Psoas muscle (tissue), 8 donors: ENCODE results near the gene ITGB8. TPM values are rescaled to one million over a fixed set of nuclear protein-coding genes. Genes with fewer than 3 reads are reported as not detected.
"Not testable (repeated sequence)": the region's sequence is repeated elsewhere in the genome, so short reads cannot be mapped to it uniquely, and the experiment has no call there.

Experiments
- ATAC-seq, 4 donors: fragments of 200-7000 bp; cut with Tn5 transposase; one replicate each; pipeline ENCODE4 v1.9.1; 2020; ENCODE audit warnings: moderate library complexity in 3 of 4, mild to moderate bottlenecking in 2 of 4
- DNase-seq, 2 donors: peaks; one replicate each; pipeline ENCODE4 v3.0.0-alpha.2; 2020
- H3K27ac ChIP-seq: fragments of 200-600 bp; one replicate; pipeline ENCODE4 v1.8.0; 2022
- H3K27me3 ChIP-seq, 3 donors: fragments of 200-600 bp in 1 of 3; one replicate each; pipeline versions ENCODE4 v1.6.1 to v1.8.0; 2013 to 2022; ENCODE audit warnings: low read length in 2 of 3, mild to moderate bottlenecking in 2 of 3, moderate library complexity in 1 of 3; ENCODE audit not compliant: insufficient read depth in 3 of 3
- H3K36me3 ChIP-seq, 2 donors: fragments of 200-600 bp in 1 of 2; one replicate each; pipeline versions ENCODE4 v1.6.1 to v1.8.0; 2013 to 2022; ENCODE audit warnings: low read depth in 1 of 2, mild to moderate bottlenecking in 1 of 2, moderate library complexity in 1 of 2; ENCODE audit not compliant: insufficient read depth in 1 of 2
- H3K4me1 ChIP-seq: fragments of 200-600 bp; one replicate; pipeline ENCODE4 v1.8.0; 2022
- H3K4me3 ChIP-seq: fragments of 200-600 bp; one replicate; pipeline ENCODE4 v1.8.0; 2022; ENCODE audit warnings: mild to moderate bottlenecking
- H3K9me3 ChIP-seq: fragments of 200-600 bp; one replicate; pipeline ENCODE4 v1.8.0; 2022
- CTCF ChIP-seq: fragments of 200-600 bp; IDR thresholded peaks from one replicate; pipeline ENCODE4 v1.8.0; 2022; ENCODE audit warnings: antibody characterized with exemption
- WGBS, 3 donors: extraction: QIAGEN DNeasy Blood & Tissue Kit; methylation state at CpG; one replicate each; pipeline versions ENCODE4 v1.1.6 to v1.1.7; 2013; 5-methylcytosine and 5-hydroxymethylcytosine counted together
- intact Hi-C, 2 donors: fragments of 100-400 bp; cut with DNase I; formaldehyde crosslinking; loops; one replicate each; pipeline versions ENCODE4 v1.11.0 to v1.14.2; 2022
- polyA plus RNA-seq, 3 donors: library from polyadenylated mRNA; stranded (reverse); fragments of 200-250 nt; gene quantifications; one replicate each; pipeline ENCODE4 v1.2.3, GENCODE V29; 2013
- total RNA-seq, 4 donors: library from RNA; stranded (reverse); fragmentation: NEBNext Ultra II Directional in 2 of 4; extraction: Animal tissue kit (Norgen Biotek cat#: 25700) in 2 of 4; gene quantifications; one replicate each; pipeline versions ENCODE4 v1.2.1 to v1.2.4, GENCODE V29; 2021 to 2023
- donor health status: healthy with polysubstance abuse.
- donor health status: DM: no; HTN: no; CAD: no; lungs with moderate emphysema.
- donor health status: Bipolar disorder and iron deficiency.
- donor health status: healthy.
- donor health status: DM: yes; HTN: yes; CAD: no.
- donor health status: DM: no; HTN: no; CAD: no.
- donor health status: DM: no; HTN: no; CAD: no.
- donor health status: DM: yes; HTN: yes; CAD: no.

The ITGB8 gene
- total and polyA plus RNA-seq, 7 donors = 0.04 to 0.60 (median 0.12) TPM

- no peak overlapping the region for H3K27ac ChIP-seq
- WGBS, 3 donors = 61 to 79% (median 61%) methylated on average over 1 of the region's 1 CpG
- H3K9me3 ChIP-seq = no peaks in the 10 kb centered on the region
- TF ChIP-seq CTCF = no peak
- ATAC-seq (no peak), DNase-seq (no peak)
- no peaks in the 10 kb centered on the region for H3K36me3 ChIP-seq
- intact Hi-C loops = no loop called here
- no peaks in the 10 kb centered on the region for H3K27me3 ChIP-seq
- no peaks in the 10 kb centered on the region for H3K4me1 ChIP-seq
- no peak overlapping the region for H3K4me3 ChIP-seq
These were observed 54.4 kb downstream of the ITGB8 start for GRCh38 chr7:20385126-20385525.

GRCh38 chr7:20388084-20388483 is 57.4 kb downstream of the ITGB8 start:
- ATAC-seq = no peak
- intact Hi-C loops = no loop called here
- WGBS, 3 donors = 71 to 78% (median 72%) methylated on average over 1 of the region's 1 CpG
- no peaks in the 10 kb centered on the region for H3K9me3 ChIP-seq
- no peaks in the 10 kb centered on the region for H3K36me3 ChIP-seq
- no peaks in the 10 kb centered on the region for H3K27me3 ChIP-seq
- H3K4me1 ChIP-seq = no peaks in the 10 kb centered on the region
- TF ChIP-seq CTCF = no peak
- no peak overlapping the region for H3K4me3 ChIP-seq
- no peak overlapping the region for H3K27ac ChIP-seq
- DNase-seq = no peak

GRCh38 chr7:20389192-20389591 is 58.5 kb downstream of the ITGB8 start:
- H3K9me3 ChIP-seq, ATAC-seq, DNase-seq, H3K4me1 ChIP-seq, H3K36me3 ChIP-seq, H3K27me3 ChIP-seq, intact Hi-C loops, H3K4me3 ChIP-seq, H3K27ac ChIP-seq: not testable (repeated sequence)
- 79 to 85% (median 80%) methylated on average over 2 of the region's 2 CpGs for WGBS, 3 donors

GRCh38 chr7:20393021-20393610 is 62.4 kb downstream of the ITGB8 start:
- Histone ChIP-seq H3K27ac (no peak overlapping the region), H3K4me3 (no peak overlapping the region), H3K27me3 (no peaks in the 10 kb centered on the region), H3K9me3 (no peaks in the 10 kb centered on the region), H3K36me3 (no peaks in the 10 kb centered on the region), H3K4me1 (no peaks in the 10 kb centered on the region)
- intact Hi-C loops = no loop called here
- ATAC-seq = no peak
- 85 to 87% (median 86%) methylated on average over 2 of the region's 2 CpGs for WGBS, 3 donors
- no peak for TF ChIP-seq CTCF
- no peak for DNase-seq

GRCh38 chr7:20393616-20394015 is 62.9 kb downstream of the ITGB8 start:
- no peak for ATAC-seq
- 84 to 89% (median 88%) methylated on average over 2 of the region's 2 CpGs for WGBS, 3 donors
- Histone ChIP-seq H3K27me3 (no peaks in the 10 kb centered on the region), H3K36me3 (no peaks in the 10 kb centered on the region), H3K27ac (no peak overlapping the region), H3K4me3 (no peak overlapping the region), H3K9me3 (no peaks in the 10 kb centered on the region), H3K4me1 (no peaks in the 10 kb centered on the region)
- TF ChIP-seq CTCF = no peak
- no peak for DNase-seq
- intact Hi-C loops = no loop called here
